Neural cell (in vitro differentiated cells): ENCODE results near the gene PIK3R3.

ENCODE experiments used
- CTCF ChIP-seq: fragments of 450-650 bp; IDR thresholded peaks from 2 replicates; pipeline ENCODE4 v1.5.1; 2014; ENCODE audit warnings: antibody characterized with exemption, mild to moderate bottlenecking, moderate library complexity; ENCODE audit not compliant: poor library complexity, severe bottlenecking
- EP300 ChIP-seq: fragments of 450-650 bp; conservative IDR thresholded peaks from 2 replicates; pipeline ENCODE4 v1.6.1; 2014; ENCODE audit warnings: antibody characterized with exemption, mild to moderate bottlenecking, moderate library complexity; ENCODE audit not compliant: poor library complexity, severe bottlenecking
- EZH2 ChIP-seq: fragments of 200-600, 300-800 bp; shearing (Covaris generic), sonication (generic); IDR thresholded peaks from 2 replicates; pipeline ENCODE4 v1.6.1; 2014; ENCODE audit warnings: antibody characterized with exemption, low read length, borderline replicate concordance, mild to moderate bottlenecking; ENCODE audit not compliant: insufficient read depth, poor library complexity, severe bottlenecking
- MXI1 ChIP-seq: fragments of 450-650 bp; conservative IDR thresholded peaks from 2 replicates; pipeline ENCODE4 v1.6.1; 2014; ENCODE audit warnings: antibody characterized with exemption, mild to moderate bottlenecking; ENCODE audit not compliant: poor library complexity, severe bottlenecking
- POLR2AphosphoS5 ChIP-seq: IDR thresholded peaks from 2 replicates; pipeline ENCODE4 v1.6.1; 2012
- RAD21 ChIP-seq: fragments of 450-650 bp; conservative IDR thresholded peaks from 2 replicates; pipeline ENCODE4 v1.6.1; 2014; ENCODE audit warnings: antibody characterized with exemption, mild to moderate bottlenecking, moderate library complexity
- REST ChIP-seq: IDR thresholded peaks from 2 replicates; pipeline ENCODE4 v1.6.1; 2012; ENCODE audit warnings: borderline replicate concordance
- SMC3 ChIP-seq: fragments of 450-650 bp; conservative IDR thresholded peaks from 2 replicates; pipeline ENCODE4 v1.6.1; 2014; ENCODE audit warnings: antibody characterized with exemption, mild to moderate bottlenecking, moderate library complexity; ENCODE audit not compliant: poor library complexity
- TAF1 ChIP-seq: IDR thresholded peaks from 2 replicates; pipeline ENCODE4 v1.6.1; 2012; ENCODE audit warnings: low read depth

GRCh38 chr1:46065405-46065804 lies 67.0 kb downstream of the PIK3R3 start:
- TF ChIP-seq CTCF, result no peak
- TF ChIP-seq EP300, result no peak
- TF ChIP-seq POLR2AphosphoS5, result no peak
- TF ChIP-seq MXI1, result no peak
- TF ChIP-seq REST, result no peak
- TF ChIP-seq TAF1, result no peak
- no peak for TF ChIP-seq EZH2
- TF ChIP-seq RAD21, result no peak
- no peak for TF ChIP-seq SMC3
